ENCODE measurements around the gene TECPR1.

The TECPR1 gene

DNA sequence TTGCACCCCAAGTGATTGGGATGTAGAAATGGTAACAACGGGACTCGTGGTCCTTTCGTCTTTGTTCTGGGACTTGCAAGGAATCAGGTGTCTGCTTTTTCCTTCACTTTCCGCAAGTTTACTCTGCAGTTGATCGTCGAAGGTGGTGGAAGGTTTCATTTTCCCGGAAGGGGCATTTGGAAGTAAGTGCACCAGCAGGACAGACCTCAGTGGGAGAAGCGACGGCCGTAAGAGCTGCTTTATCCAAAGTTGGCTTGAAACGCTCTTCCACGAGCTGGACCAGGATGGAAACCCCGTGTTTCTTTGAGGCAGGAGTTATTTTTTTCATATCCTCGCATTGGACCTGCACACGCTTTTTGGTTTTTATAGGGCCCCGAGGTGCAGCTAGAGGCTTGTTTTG lies 30.7 kb upstream of the TECPR1 start:
- DNase-seq (ENCODE audit: low read depth in 1 of 2, low spot score in 1 of 2): no peak
- Histone ChIP-seq H3K27ac (replicated peaks) (peak overlapping the region; percentile 79), H3K27me3 (ENCODE audit: insufficient read depth, poor library complexity, severe bottlenecking) (no peaks in the 10 kb centered on the region), H3K4me3 (replicated peaks; ENCODE audit: insufficient read depth, low read length) (peak overlapping the region; percentile 70)
- TF ChIP-seq, protein P1, sequence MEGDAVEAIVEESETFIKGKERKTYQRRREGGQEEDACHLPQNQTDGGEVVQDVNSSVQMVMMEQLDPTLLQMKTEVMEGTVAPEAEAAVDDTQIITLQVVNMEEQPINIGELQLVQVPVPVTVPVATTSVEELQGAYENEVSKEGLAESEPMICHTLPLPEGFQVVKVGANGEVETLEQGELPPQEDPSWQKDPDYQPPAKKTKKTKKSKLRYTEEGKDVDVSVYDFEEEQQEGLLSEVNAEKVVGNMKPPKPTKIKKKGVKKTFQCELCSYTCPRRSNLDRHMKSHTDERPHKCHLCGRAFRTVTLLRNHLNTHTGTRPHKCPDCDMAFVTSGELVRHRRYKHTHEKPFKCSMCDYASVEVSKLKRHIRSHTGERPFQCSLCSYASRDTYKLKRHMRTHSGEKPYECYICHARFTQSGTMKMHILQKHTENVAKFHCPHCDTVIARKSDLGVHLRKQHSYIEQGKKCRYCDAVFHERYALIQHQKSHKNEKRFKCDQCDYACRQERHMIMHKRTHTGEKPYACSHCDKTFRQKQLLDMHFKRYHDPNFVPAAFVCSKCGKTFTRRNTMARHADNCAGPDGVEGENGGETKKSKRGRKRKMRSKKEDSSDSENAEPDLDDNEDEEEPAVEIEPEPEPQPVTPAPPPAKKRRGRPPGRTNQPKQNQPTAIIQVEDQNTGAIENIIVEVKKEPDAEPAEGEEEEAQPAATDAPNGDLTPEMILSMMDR (IDR thresholded peaks at IDR 0.05; ENCODE audit: insufficient read depth, low read length): no peak
- TF ChIP-seq SPI1 (IDR thresholded peaks at IDR 0.05; ENCODE audit: borderline replicate concordance, low read depth) (no peak), GABPA (IDR thresholded peaks at IDR 0.05; ENCODE audit: low read depth) (no peak), POLR2AphosphoS5 (IDR thresholded peaks at IDR 0.05; ENCODE audit: low read depth) (no peak; the same call in 1 of the 2 replicates)
- TF ChIP-seq, protein P2, sequence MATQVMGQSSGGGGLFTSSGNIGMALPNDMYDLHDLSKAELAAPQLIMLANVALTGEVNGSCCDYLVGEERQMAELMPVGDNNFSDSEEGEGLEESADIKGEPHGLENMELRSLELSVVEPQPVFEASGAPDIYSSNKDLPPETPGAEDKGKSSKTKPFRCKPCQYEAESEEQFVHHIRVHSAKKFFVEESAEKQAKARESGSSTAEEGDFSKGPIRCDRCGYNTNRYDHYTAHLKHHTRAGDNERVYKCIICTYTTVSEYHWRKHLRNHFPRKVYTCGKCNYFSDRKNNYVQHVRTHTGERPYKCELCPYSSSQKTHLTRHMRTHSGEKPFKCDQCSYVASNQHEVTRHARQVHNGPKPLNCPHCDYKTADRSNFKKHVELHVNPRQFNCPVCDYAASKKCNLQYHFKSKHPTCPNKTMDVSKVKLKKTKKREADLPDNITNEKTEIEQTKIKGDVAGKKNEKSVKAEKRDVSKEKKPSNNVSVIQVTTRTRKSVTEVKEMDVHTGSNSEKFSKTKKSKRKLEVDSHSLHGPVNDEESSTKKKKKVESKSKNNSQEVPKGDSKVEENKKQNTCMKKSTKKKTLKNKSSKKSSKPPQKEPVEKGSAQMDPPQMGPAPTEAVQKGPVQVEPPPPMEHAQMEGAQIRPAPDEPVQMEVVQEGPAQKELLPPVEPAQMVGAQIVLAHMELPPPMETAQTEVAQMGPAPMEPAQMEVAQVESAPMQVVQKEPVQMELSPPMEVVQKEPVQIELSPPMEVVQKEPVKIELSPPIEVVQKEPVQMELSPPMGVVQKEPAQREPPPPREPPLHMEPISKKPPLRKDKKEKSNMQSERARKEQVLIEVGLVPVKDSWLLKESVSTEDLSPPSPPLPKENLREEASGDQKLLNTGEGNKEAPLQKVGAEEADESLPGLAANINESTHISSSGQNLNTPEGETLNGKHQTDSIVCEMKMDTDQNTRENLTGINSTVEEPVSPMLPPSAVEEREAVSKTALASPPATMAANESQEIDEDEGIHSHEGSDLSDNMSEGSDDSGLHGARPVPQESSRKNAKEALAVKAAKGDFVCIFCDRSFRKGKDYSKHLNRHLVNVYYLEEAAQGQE (IDR thresholded peaks at IDR 0.05; ENCODE audit: insufficient replicate concordance, low read depth): no peak

DNA sequence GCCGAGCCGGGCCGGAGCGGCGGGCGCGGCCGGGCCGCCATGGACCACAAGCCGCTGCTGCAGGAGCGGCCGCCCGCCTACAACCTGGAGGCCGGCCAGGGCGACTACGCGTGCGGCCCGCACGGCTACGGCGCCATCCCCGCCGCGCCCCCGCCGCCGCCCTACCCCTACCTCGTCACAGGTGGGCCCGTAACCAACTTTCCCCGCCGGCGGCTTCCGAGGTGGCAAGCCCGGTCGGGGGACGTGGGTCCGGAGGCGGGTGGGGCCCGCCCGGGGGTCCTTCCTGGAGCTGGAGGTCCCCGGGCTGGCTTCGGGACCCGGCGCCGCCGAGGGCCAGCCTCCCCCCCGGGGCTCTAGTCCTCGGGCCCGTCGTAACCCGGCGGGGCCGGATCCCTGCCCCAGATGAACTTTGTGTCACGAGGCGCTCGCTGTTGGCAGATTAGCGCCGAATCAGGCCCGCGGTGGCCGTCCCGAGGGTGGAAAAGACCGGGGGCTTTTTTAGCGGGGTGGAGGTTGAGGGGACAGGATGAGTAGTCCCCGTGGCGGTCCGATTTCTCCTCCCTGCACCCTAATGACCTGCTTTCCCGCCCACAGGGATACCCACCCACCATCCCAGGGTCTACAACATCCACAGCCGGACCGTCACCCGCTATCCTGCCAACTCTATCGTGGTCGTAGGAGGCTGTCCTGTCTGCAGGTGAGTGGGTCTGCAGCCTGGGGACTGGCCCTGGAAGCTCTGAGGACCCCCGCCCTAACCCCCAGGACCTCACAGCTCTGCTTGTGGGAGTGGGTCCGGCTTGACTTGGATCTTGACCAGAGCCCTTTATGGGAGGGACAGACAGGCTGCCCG lies 29.9 kb upstream of the TECPR1 start:
- no peaks in the 10 kb centered on the region for H3K27me3 ChIP-seq (ENCODE audit: insufficient read depth, poor library complexity, severe bottlenecking)
- DNase-seq (ENCODE audit: low read depth in 1 of 2, low spot score in 1 of 2): peak in 1 of 2 experiments; percentile 8
- peak overlapping the region; percentile 79 for H3K27ac ChIP-seq (replicated peaks)
- H3K4me3 ChIP-seq (replicated peaks; ENCODE audit: insufficient read depth, low read length): peak overlapping the region; percentile 70
- TF ChIP-seq GABPA (IDR thresholded peaks at IDR 0.05; ENCODE audit: low read depth) (no peak), POLR2AphosphoS5 (IDR thresholded peaks at IDR 0.05; ENCODE audit: low read depth) (no peak), SPI1 (IDR thresholded peaks at IDR 0.05; ENCODE audit: borderline replicate concordance, low read depth) (no peak)
- TF ChIP-seq, protein P1 (IDR thresholded peaks at IDR 0.05; ENCODE audit: insufficient read depth, low read length): no peak

DNA sequence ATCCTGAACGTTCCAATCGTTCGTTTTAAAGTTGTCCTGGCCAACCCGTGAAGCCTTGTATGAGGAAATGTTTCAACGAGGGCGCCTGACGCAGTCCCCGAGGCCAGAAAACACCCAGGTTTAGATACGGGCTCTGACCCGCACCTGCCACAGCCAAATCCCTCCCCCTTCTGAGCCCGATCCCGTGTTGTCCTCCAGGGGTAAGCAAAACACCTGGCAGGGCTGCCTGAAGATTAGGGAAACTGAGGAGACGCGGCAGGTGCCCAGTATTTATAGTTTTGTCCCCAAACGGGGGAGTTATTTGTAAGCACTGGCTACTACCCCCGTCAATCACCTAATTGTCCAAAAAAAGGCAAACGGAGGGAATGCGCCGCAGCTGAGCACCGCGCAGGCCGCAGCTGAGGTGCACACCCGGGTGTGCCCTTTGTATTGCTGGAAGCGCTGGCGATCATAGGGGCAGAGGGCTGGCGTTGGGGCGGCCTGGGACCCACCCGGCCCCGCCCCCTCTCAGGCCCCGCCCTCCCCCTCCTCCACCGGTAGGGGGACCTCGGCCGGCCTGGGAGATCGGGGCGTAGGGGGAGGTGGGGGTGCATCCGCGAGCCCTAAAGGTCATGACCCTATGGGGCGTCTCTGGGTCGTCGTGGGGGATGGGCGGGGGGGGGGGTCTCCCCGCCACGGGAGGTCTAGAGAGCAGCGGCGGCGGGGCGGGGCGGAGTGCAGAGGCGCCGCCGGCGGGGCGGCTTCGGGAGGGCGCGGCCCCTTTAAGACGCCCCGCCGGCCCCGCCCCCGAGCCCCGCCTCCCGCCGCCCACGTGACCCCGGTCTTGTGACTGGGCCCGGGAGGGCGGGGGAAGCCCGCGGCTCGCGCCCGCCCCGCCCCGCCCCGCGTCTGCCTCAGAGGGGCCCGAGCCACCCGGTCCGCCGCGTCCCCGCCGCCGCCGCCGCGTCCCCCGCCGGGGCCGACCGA lies 29.0 kb upstream of the TECPR1 start, which contains the start of gene BRI3:
BRI3 (plus strand) TSS at position 896 of the 966 bp plus-strand sequence. CDS start 110 bp downstream, outside the sequence.
- H3K27me3 ChIP-seq (ENCODE audit: insufficient read depth, poor library complexity, severe bottlenecking): no peaks in the 10 kb centered on the region
- H3K4me3 ChIP-seq (replicated peaks; ENCODE audit: insufficient read depth, low read length): peak within 1 kb of the TSS; percentile 70
- no peak for TF ChIP-seq GABPA (IDR thresholded peaks at IDR 0.05; ENCODE audit: low read depth)
- H3K27ac ChIP-seq (replicated peaks): peak within 1 kb of the TSS; percentile 82
- DNase-seq (ENCODE audit: low read depth in 1 of 2, low spot score in 1 of 2): peak; percentile 56 to 76

DNA sequence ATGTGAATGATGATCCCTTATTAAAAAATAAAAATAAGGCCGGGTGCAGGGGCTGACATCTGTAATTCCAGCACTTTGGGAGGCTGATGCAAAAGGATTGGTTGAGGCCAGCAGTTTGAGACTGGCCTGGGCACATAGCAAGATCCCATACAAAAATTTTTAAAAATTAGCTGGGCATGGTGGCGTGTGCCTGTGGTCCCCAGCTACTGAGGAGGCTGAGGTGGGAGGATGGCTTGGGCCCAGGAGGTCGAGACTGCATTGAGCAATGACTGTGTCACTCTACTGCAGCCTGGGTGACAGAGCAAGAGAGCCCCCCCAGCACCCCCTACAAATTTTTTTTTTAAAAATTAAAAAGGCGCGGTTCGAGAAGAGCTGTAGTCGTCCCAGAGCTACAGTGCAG lies 28.3 kb upstream of the TECPR1 start:
- H3K4me3 ChIP-seq (replicated peaks; ENCODE audit: insufficient read depth, low read length): no peak overlapping the region
- no peak for DNase-seq (ENCODE audit: low read depth in 1 of 2, low spot score in 1 of 2)
- TF ChIP-seq, protein P2 (IDR thresholded peaks at IDR 0.05; ENCODE audit: insufficient replicate concordance, low read depth): no peak
- TF ChIP-seq, protein P1 (IDR thresholded peaks at IDR 0.05; ENCODE audit: insufficient read depth, low read length): no peak
- TF ChIP-seq POLR2AphosphoS5 (IDR thresholded peaks at IDR 0.05; ENCODE audit: low read depth) (no peak), GABPA (IDR thresholded peaks at IDR 0.05; ENCODE audit: low read depth) (no peak), SPI1 (IDR thresholded peaks at IDR 0.05; ENCODE audit: borderline replicate concordance, low read depth) (no peak)
- H3K27me3 ChIP-seq (ENCODE audit: insufficient read depth, poor library complexity, severe bottlenecking): no peaks in the 10 kb centered on the region
- H3K27ac ChIP-seq (replicated peaks): peak overlapping the region; percentile 82
